ENCODE data around the gene SCNN1G.
A peak's percentile ranks its signal among the peaks of the same experiment; 100 is the strongest.

The SCNN1G gene

DNA sequence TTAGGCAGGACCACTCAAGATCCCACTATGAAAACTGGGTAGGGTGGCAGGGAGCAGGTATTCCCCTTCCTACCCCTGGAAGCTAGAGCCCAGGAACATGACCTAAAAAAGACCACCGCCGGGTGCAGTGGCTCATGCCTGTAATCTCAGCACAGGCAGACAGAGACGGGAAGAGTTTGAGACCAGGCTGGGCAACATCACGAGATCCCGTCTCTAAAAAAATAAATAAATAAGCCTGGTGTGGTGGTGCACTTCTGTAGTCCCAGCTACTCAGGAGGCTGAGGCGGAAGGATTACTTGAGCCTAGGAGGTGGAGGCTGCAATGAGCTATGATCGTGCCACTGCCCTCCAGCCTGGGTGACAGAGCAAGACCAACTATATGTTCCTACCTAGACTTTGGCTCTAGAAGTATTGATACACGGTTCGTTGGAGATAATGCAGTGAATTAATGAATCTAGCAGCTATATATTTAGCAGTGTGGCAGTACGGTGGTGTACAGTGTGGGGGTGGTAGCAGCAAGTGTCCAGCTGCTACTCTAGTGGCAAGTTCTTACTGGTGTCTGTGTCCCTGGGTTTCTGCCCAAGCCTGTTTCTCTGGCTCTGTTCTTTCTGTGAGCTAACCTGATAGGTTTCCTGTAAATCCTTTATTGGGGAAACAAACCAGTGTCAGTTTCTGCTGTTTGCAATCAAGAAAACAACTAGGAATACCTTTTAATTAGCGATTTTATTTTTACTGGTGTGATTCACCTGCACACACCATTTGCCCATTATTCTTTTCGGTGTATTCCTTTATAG, 30.0 kb upstream of the SCNN1G start:
- no peak for DNase-seq (ENCODE audit: low spot score)

DNA sequence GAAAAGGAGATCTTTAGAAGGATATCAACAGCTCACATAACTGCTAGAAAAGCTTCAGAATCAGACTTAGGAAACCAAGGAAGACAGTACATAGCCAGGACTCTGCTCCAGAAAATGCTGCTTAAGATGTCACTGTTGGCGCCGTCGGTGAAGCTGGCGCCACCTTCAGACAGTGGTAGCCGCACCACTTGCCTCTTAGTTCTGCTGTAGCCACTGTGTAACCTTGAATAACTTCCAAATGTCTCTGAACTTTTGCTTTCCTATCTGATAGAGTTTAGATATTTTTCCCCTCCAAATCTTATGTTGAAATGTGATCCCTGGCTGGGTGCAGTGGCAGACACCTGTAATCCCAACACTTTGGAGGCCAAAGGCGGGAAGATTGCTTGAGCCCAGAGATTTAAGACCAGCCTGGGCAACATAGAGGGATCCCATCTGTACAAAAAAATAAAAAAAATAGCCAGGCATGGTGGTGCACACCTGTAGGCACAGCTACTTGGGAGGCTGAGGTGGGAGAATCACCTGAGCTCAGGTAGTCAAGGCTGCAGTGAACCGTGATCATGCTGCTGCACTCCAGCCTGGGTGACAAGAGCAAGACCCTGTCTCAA, 27.0 kb upstream of the SCNN1G start:
- no peak for DNase-seq (ENCODE audit: low spot score)

DNA sequence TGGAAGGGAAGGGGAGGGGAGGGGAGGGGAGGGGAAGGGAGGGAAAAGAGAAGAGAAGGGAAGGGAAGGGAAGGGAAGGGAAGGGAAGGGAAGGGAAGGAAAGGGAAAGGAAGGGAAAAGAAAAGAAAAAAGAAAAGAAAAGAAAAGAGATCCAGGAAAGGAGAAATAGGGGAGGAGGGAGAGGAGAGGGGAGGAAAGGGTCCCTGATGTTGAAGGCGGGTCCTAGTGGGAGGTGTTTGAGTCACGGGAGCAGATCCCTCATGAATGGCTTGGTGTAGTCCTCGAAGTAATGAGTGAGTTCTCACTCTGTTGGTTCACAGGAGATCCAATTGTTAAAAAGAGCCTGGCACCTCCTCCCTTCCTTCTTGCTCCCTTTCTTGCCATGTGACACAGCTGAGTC, 26.4 kb upstream of the SCNN1G start:
- no peak for DNase-seq (ENCODE audit: low spot score)

DNA sequence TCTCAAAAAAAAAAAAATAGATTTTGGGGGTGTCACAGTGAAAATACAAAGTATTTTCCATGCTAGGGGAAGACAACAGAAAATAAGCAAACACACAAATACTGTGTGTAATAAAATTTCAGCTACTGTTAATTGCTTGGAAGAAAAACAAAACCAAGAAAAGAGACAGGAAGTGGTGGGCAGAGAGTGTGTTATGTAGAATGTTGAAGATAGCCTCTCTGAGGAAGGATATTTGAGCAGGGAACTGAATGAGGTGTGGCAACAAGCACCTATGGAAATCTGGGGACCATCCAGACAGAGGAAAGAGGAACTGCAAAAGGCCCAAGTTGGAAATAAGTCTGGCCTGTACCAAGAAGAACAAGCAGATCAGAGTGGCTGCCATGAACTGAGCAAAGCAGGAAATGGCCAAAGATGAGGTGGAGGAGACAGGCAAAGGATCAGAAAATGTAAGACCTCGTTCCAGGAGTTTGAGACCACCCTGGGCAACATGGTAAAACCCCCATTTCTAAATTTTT, 25.5 kb upstream of the SCNN1G start:
- DNase-seq (ENCODE audit: low spot score) = no peak

DNA sequence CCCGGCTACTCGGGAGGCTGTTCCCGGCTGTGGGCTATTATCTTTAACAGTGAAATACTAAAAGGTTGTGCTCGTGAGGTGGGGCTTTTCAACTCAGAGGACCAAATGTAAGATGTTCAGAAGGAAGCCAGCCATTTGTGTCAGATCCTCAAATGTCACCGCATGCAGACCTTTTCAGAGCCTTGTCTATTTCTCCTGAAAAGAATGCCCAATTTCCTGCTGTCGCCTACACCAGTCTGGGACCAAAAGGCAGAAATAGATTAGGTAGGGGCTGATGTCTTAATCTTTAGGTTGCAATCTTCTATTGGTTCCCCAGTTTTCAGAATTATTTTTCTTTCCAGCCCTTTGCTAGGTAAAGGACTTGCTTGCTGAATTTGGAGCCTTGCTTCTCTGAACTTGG, 24.4 kb upstream of the SCNN1G start:
- DNase-seq (ENCODE audit: low spot score) = no peak

DNA sequence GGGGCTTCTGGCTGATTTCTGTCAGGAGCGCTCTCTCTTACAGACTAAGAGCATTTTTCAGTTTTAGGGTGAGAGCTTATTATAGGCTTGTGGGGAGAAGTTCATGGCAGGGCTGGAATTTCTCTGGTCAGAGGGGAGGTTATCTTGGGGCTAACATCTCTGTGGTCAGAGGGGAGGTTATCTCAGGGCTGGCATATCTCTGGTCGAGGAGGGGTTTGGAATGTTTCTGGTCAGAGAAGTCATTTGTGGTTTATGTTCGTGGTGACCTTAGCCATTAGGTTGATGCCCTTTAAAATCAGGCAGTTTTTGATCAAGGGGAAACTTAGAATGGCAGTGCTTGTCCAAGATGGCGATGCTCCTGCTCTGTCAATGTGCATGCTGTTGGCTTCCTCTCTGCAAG, 22.5 kb upstream of the SCNN1G start:
- DNase-seq (ENCODE audit: low spot score) = no peak

DNA sequence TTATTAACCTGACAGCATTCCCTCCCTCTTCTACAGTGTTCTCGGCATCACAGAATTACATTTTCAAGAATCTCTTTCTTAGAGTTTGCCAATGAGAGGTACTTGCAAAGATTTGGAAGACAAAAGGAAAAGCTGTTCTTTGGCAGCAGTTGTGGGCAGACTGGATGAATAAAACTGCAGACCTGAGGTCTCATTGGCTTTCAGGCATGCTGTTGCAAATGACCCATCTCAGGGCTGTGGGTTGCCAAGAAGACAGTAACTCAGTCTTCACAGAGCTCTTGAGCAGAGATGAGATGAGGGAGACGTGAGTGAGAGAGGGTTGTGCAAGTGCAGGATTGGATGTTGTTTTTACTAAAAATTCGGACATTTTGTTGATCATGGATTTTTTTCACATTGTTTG, 22.0 kb upstream of the SCNN1G start:
- DNase-seq (ENCODE audit: low spot score) = no peak

DNA sequence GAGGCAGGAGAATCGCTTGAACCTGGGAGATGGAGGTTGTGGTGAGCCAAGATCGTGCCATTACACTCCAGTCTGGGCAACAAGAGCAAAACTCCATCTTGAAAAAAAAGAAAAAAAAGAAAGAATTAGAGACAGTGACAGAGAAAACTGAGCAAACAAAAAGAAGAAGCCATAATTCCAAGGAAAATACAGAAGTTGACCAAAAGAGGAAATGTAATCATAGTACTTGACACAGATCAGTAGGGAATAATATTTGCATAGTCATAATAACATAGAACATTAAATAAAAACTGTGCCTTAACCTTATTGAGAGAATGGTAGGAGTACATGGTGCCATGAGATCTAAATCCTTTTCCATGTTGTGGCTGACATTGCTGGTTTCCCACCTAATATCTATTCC, 18.6 kb upstream of the SCNN1G start:
- no peak for DNase-seq (ENCODE audit: low spot score)

DNA sequence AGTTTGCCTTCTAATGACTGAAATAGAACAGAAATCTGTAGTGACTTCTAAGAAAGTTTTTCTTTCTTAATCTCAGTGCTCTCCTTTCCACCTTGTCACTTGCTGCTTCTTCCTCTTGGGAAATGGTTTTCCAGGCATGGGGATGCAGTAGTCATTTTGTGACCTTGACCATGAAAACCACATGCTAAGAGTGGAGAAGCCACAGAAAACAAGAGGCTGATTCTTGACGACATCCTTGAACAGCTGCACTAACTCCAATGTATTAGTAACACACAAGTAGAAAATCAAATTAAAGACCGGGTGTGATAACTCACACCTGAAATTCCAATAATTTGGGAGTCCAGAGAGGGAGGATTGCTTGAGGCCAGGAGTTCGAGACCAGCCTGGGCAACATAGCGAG, 17.8 kb upstream of the SCNN1G start:
- no peak for DNase-seq (ENCODE audit: low spot score)

DNA sequence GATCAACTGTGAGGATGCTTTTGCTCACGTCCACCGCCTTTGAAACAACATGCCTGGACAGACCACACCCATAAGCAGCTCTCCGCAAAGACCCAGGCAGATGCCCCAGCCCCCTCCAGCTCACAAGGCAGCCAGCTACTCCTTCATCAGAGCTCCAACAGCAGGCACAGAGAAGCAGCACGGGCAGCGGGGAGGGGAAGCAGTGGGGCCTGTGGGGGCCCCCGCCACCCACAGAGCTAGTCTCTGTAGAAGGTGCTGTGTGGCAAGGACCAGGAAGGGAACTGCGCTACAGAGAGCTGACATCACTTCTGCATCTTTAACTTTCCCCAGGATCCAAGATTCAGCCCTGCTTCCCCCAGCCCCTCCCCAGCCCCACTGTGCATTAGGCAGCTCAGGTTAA, 10.0 kb upstream of the SCNN1G start:
- no peak for DNase-seq (ENCODE audit: low spot score)

DNA sequence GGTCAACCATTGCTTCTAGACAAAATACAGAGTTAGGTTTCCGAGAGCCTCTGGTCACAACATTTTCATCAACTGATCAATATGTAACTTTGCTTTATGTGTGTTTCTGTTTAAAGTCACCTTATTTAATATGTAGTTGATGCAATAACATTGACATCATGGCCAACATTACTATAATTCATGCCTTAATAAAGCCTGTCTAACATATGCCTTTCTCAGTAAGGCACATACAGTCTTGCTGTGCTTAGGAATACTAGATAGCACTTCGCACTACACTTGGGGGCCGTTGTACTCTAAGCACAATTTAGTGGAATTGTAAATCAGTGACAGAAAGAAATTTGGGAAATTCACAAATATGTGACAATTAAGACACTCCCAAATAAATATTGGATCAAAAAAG, 9.6 kb upstream of the SCNN1G start:
- DNase-seq (ENCODE audit: low spot score) = no peak

DNA sequence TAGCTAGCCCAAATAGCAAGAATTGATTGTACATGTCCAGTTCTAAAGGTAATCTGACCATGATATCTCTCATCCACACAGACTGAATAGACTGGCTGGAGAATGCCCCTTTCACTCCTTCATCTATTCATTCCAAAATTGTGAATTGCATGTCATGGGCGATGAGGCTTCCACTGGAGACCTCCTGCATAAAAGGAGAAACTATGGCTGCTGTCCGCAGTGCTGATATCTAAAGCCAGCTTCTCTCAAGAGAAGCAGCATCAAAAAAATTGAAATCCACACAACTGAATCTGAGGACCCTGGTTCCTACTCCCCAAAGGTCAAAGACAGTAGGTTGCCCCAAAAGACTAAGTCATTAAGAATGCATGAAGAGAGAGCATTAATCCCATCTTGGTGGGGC, 7.9 kb upstream of the SCNN1G start:
- no peak for DNase-seq (ENCODE audit: low spot score)

DNA sequence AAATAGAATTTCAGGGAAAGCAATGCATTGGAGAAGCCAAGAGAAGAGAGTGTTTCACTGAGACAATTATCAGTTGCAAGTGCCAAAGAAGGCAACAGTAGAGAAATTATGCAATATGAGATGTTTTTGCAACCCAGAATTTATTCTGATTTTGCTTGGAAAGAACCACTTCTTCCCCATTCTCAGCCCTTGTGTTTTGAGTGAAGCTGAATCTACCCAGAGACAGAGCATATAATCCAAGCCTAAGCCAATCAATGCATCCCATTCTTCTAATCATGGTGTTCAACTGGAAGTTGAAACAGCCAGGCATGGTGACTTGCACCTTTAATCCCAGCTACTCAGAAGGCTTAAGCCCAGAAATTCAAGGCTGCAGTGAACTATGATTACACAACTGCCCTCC, 6.9 kb upstream of the SCNN1G start:
- DNase-seq (ENCODE audit: low spot score) = no peak

DNA sequence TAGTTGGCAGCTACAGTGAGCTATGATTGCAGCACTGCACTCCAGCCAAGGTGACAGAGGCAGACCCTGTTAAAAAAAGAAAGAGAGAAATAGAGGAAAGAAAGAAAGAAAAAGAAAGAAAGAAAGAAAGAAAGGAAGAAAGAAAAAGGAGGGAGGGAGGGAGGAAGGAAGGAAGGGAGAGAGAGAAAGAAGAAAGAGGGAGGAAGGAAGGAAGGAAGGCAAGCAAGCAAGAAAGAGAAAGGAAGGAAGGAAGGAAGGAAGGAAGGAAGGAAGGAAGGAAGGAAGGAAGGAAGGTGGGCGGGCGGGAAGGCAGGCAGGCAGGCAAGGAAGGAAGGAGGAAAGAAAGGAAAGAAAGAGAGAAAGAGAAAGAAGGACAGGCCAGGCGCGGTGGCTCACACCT, 1.0 kb upstream of the SCNN1G start:
- DNase-seq (ENCODE audit: low spot score) = no peak

DNA sequence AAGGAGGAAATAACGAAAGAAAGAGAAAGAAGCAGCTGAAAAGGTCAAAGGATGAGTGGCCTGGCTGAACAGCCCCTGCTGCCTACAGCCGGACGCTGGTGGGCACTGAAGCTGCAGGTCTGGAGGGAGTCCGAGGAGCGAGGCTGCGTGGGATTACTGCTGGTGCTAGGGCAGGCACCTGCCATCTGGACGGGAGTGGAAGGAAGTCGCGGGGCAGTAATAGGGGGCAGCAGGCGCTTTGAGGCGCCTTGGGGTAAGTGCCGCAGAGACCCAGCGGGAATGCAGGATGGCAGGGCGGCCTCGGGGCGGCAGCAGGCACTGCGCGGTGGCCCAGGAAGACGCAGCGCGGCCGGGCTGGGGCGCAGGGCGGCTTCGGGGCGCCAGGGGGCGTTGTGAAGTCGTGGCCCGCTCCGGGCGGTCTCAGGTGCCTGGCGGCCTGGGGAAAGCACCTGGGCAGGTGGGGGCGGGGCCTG, 303 bp upstream of the SCNN1G start:
- DNase-seq (ENCODE audit: low spot score) = peak; percentile 82

DNA sequence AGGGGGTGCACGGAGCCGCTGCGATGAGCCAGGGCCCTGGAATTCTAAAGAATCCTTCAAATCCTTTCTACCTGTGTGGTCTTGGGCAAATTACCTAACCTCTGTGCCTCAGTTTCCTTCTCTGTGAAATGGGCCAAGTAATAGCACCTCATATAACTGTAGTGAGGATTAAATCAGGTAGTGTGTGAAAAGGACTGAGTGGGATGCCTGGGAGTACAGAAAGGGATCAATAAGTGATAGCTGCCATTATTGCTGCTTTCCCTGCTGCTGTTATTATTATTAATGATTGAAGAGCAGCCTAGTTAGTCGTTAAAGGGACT, 958 bp downstream of the SCNN1G start:
- DNase-seq (ENCODE audit: low spot score) = no peak

DNA sequence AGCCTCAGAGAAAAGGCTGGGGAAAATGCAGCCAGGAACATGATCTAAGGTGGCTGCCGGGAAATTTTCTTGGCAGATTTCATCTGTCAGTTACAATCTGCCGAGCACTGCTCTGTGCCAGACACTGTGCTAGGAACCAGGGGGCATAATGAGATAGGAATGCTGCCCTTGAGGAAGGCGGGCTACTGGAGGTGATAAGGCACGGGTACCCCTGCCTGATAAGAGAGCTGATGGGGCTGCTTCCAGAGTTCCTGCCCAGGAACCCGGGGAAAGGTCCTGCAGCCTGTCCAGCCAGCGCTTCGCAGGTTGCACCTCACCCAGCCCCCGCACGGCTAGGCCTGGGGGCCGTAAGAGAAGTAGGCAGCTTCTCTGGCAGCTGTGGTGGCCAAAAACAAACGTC, 3.1 kb downstream of the SCNN1G start:
- no peak for DNase-seq (ENCODE audit: low spot score)

DNA sequence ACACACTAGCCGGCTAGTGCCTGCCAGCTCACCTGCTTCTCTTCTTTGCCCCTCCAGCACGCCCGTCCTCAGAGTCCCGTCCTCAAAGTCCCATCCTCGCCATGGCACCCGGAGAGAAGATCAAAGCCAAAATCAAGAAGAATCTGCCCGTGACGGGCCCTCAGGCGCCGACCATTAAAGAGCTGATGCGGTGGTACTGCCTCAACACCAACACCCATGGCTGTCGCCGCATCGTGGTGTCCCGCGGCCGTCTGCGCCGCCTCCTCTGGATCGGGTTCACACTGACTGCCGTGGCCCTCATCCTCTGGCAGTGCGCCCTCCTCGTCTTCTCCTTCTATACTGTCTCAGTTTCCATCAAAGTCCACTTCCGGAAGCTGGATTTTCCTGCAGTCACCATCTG, 3.6 kb downstream of the SCNN1G start:
- DNase-seq (ENCODE audit: low spot score) = no peak

DNA sequence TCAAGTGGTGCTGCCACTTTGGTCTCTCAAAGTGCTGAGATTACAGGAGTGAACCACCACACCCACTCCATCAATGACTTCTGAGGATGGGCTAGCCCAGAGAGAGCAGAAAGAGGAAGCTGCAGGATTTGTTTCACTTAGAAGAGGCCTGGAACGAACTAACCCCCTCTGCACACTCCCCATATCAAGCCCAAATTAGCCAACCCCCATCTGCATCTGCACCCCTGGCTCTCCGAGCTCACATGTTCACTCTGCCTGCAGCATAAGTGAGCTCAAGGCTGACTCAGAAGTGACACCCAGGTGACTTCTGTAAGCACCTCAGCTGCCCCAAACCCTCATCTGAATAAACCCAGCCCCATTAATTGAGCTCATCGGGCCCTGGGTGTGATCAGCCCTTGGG, 4.8 kb downstream of the SCNN1G start:
- DNase-seq (ENCODE audit: low spot score) = no peak

DNA sequence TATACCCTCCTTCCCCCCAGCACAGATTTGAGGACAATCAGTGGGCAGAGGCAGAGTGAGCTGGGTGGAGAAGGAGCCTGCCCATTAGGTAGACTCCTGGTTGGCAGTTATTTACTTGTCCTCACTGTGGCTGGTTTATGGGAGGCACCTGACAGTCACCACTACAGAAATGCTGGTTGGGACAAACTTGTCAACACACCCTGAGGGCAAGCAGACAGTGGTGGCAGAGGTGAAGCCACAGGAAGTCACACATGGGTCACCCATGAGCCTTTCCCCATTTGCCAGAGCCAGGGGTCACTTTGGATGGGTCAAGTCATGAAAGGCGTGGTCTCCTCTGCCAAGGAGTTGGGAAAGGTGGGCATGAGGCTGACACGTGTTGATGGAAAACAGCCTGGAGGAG, 6.4 kb downstream of the SCNN1G start:
- DNase-seq (ENCODE audit: low spot score) = no peak

DNA sequence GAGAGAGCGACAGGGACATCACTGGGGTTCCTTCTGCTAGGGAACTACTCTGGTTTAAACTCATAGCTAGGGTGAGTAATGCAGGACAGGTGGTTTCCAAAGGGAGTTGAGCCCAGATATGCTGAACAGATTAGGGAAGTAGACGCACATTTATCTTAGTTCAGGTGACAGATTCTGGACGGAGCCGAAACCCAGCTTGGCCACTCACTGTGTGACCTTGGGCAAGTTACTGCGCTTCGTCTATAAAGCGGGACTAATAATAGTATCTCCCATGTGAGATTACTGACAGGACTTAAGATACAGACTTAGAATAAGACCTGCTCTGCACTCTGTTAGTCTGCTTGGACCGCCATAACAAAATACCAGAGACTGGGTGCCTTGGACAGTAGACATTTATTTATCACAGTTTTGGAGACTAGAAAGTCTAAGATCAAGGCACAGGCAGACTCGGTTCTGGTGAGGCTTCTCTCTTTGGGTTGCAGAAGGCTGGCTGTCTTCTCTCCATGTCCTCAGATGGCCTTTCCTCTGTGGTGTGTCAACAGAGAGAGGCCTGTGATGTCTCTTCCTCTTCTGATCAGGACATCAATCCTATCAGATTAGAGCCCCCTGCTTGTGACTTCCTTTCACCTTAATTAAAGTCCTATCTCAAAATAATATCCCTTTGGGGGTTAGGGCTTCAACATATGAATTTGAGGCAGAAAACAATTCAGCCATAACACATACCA, 12.1 kb downstream of the SCNN1G start:
- DNase-seq (ENCODE audit: low spot score) = no peak

DNA sequence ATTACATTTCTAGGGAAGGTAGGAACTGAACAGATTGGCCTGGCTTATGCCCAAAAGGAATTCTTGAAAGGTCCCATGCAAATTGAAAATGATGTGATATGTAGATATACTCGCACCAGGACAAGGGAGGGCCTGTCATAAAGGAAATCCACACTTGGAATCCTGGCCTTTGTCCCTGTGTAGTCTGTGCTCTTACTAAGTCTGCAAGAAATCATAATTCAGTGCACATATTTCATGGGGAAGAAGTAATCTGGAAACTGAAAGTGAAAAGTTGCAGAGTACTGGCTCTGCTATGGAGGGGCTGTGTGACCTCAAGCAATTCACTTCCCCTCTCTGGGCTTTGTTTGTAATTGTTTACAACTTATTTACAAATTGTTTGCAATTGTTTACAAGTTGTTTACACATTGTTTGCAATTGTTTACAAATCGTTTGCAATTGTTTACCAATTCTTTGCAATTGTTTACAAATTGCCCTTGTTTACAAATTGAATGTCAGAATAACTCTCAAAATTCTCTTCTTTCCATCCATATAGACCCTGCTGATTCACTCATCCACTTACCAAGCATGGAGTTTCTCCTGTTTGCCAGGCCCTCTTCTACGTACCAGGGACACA, 12.9 kb downstream of the SCNN1G start:
- DNase-seq (ENCODE audit: low spot score) = no peak

DNA sequence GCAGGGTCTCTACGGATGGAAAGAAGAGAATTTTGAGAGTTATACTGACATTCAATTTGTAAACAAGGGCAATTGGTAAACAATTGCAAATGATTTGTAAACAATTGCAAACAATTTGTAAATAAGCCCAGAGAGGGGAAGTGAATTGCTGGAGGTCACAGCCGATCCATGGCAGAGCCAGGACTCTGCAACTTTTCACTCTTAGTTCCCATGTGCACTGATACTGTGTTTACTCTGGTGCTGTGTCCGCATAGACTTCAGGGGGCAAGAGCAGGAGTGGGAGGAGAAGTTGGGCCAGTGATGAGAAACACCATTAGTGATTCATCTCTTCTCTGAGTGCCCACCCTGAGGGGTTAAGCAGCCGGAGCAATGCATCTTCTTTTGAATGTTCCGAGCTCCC, 14.0 kb downstream of the SCNN1G start:
- DNase-seq (ENCODE audit: low spot score) = no peak
